ENCODE results near the gene TLL2.

TLL2 gene

GRCh38 chr10:96463562-96463961 is 50.2 kb downstream of the TLL2 start:
- DNase-seq (ENCODE audit: low read depth in 2 of 2) = no peak

GRCh38 chr10:96462606-96463151 is 51.0 kb downstream of the TLL2 start:
- no peak for DNase-seq (ENCODE audit: low read depth in 2 of 2)

- no peak for DNase-seq (ENCODE audit: low read depth in 2 of 2)
Observed at GRCh38 chr10:96460316-96460715, 53.4 kb downstream of the TLL2 start.

- no peak for DNase-seq (ENCODE audit: low read depth in 2 of 2)
Observed at GRCh38 chr10:96457341-96457740, 56.4 kb downstream of the TLL2 start.

GRCh38 chr10:96456296-96456840 is 57.4 kb downstream of the TLL2 start:
- DNase-seq (ENCODE audit: low read depth in 2 of 2) = no peak

- no peak for DNase-seq (ENCODE audit: low read depth in 2 of 2)
Observed at GRCh38 chr10:96453856-96454583, 59.7 kb downstream of the TLL2 start.

GRCh38 chr10:96452494-96453153 is 61.1 kb downstream of the TLL2 start:
- no peak for DNase-seq (ENCODE audit: low read depth in 2 of 2)

- no peak for DNase-seq (ENCODE audit: low read depth in 2 of 2)
Observed at GRCh38 chr10:96450529-96451207, 63.1 kb downstream of the TLL2 start.

GRCh38 chr10:96448558-96448957 is 65.2 kb downstream of the TLL2 start:
- no peak for DNase-seq (ENCODE audit: low read depth in 2 of 2)

GRCh38 chr10:96448021-96448457 is 65.7 kb downstream of the TLL2 start:
- no peak for DNase-seq (ENCODE audit: low read depth in 2 of 2)

GRCh38 chr10:96446966-96447596 is 66.6 kb downstream of the TLL2 start:
- DNase-seq (ENCODE audit: low read depth in 2 of 2) = no peak

- no peak for DNase-seq (ENCODE audit: low read depth in 2 of 2)
Observed at GRCh38 chr10:96441987-96442643, 71.6 kb downstream of the TLL2 start.

- DNase-seq (ENCODE audit: low read depth in 2 of 2) = no peak
Observed at GRCh38 chr10:96441322-96441885, 72.3 kb downstream of the TLL2 start.

GRCh38 chr10:96440361-96441292 is 73.1 kb downstream of the TLL2 start:
- DNase-seq (ENCODE audit: low read depth in 2 of 2) = no peak

GRCh38 chr10:96439725-96440124 is 74.0 kb downstream of the TLL2 start:
- DNase-seq (ENCODE audit: low read depth in 2 of 2) = no peak

- no peak for DNase-seq (ENCODE audit: low read depth in 2 of 2)
Observed at GRCh38 chr10:96436035-96436434, 77.7 kb downstream of the TLL2 start.

- no peak for DNase-seq (ENCODE audit: low read depth in 2 of 2)
Observed at GRCh38 chr10:96431211-96431970, 82.3 kb downstream of the TLL2 start.

GRCh38 chr10:96427291-96427690 is 86.4 kb downstream of the TLL2 start:
- no peak for DNase-seq (ENCODE audit: low read depth in 2 of 2)

GRCh38 chr10:96422525-96422924 is 91.2 kb downstream of the TLL2 start:
- DNase-seq (ENCODE audit: low read depth in 2 of 2) = no peak
